BLaER1 (cell line): ENCODE measurements around the gene ETF1.

Experiments
- H3K27ac ChIP-seq: shearing (Covaris generic); formaldehyde crosslinking; 2 replicates; pipeline ENCODE4 v1.8.1; 2022
- H3K27me3 ChIP-seq: shearing (Covaris generic); formaldehyde crosslinking; 2 replicates; pipeline ENCODE4 v1.8.1; 2022
- H3K36me3 ChIP-seq: shearing (Covaris generic); formaldehyde crosslinking; 2 replicates; pipeline ENCODE4 v1.8.1; 2022
- H3K4me1 ChIP-seq: shearing (Covaris generic); formaldehyde crosslinking; 2 replicates; pipeline ENCODE4 v1.8.1; 2022
- H3K4me2 ChIP-seq: shearing (Covaris generic); formaldehyde crosslinking; 2 replicates; pipeline ENCODE4 v1.8.1; 2022
- H3K4me3 ChIP-seq: shearing (Covaris generic); formaldehyde crosslinking; 2 replicates; pipeline ENCODE4 v1.8.1; 2022
- H3K9ac ChIP-seq: shearing (Covaris generic); formaldehyde crosslinking; 2 replicates; pipeline ENCODE4 v1.8.1; 2022
- H3K9me3 ChIP-seq: shearing (Covaris generic); formaldehyde crosslinking; 2 replicates; pipeline ENCODE4 v1.8.1; 2022
- H4K20me1 ChIP-seq: shearing (Covaris generic); formaldehyde crosslinking; 2 replicates; pipeline ENCODE4 v1.8.1; 2022
- Cebpa-rat ChIP-seq: shearing (Covaris generic); IDR thresholded peaks from 2 replicates; pipeline ENCODE4 v1.8.1; 2022

The ETF1 gene

DNA sequence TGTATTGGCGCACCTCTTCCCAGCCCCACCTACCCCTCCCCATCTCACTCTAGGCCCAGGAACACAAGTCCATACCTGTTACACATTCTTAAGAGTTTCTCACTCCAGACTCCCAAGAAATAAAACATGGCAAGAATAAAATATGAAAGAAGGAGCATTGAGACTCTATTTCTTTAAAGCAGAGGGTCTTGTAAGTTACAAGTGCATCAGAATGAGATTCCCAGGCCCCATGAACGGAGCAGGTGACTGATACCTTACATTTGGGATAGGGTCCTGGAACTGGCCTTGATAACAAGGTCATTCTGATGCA is 72.0 kb downstream of the ETF1 start:
- Histone ChIP-seq H3K27ac (no peak overlapping the region), H3K9ac (no peak overlapping the region), H3K27me3 (peaks cover 14% of the 10 kb centered on the region), H3K36me3 (peaks cover 17% of the 10 kb centered on the region; the same call in 1 of the 2 replicates), H3K9me3 (no peaks in the 10 kb centered on the region), H3K4me3 (no peak overlapping the region), H3K4me2 (no peak overlapping the region), H3K4me1 (peaks cover 13% of the 10 kb centered on the region), H4K20me1 (peaks cover 30% of the 10 kb centered on the region)
- TF ChIP-seq Cebpa-rat, result no peak

DNA sequence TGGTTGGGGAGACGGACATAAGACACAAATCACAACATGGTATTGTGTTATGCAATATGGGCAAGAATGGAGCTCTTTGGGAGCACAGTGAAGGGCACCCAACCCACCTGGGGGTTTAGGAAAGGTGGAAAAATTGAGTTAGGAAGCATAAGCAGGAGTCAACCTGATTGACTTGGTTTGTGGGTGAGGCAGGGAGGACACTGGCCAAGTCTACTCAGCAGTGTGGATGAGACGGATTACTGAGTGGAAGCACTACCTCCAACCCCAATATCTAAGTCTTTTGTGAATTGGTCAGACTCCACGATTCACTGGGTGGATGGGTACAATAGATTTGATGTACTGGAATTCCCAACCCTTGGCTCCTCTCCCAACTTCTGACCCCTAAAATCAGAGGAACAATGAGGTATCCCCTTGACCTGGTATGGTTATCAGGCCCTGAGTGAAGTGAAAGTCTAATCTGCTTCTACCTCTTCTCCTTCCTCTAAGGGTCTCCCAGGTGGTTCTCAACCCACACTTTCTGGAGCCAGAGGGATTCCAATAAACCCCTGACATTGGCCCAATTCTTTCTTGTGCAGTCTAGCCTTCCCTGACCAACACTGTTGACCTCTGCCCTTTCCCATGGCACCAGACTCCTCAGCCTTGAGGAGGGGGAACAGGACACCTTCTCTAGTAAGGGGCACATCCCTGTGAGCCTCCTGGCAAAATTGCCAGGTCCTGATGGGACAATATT is 72.5 kb downstream of the ETF1 start:
- Histone ChIP-seq H3K4me2 (no peak overlapping the region), H3K9ac (no peak overlapping the region), H3K4me3 (no peak overlapping the region), H3K9me3 (no peaks in the 10 kb centered on the region), H3K36me3 (peaks cover 17% of the 10 kb centered on the region; the same call in 1 of the 2 replicates), H3K27ac (no peak overlapping the region), H3K4me1 (peaks cover 16% of the 10 kb centered on the region), H3K27me3 (peaks cover 20% of the 10 kb centered on the region), H4K20me1 (peaks cover 36% of the 10 kb centered on the region)
- no peak for TF ChIP-seq Cebpa-rat

DNA sequence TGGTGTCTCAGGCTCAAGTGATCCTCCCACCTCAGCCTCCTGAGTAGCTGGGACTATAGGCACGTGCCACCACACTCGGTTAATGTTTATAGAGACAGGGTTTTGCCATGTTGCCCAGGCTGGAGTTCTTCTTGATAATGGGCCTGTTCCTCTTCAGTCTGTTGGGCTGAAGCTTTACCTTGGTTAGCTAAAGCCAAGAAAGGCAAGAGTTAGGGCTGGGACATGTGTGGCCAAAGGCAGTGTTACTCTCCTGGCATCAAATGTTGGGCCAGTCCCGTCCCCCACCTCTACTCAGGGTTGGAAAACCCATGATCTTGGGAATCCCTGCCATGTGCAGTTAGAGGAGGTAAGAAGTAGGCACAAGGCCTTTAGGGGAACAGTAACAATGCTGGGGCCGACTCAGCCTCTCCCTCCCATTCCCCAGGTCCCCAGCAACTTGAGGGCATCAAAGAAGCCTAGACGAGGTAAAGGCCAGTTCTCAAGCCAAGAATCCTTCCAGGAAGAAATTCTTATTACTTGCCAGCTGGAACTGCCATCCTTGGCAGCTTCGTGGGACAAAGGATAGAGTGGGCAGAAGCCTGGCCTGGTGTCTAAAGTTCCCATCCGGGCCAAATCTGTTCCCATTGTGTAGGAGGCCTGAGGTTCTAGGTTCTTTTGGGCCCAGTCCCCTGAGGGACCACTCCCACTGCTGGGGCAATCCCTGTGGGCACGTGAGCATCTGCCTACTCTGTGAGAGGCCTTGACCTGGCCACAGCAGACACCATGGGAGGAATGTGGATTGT is 73.3 kb downstream of the ETF1 start:
- Histone ChIP-seq H3K9ac (no peak overlapping the region), H3K27ac (no peak overlapping the region), H3K4me3 (no peak overlapping the region), H3K4me2 (no peak overlapping the region), H3K9me3 (no peaks in the 10 kb centered on the region), H3K27me3 (peaks cover 21% of the 10 kb centered on the region), H3K4me1 (peaks cover 16% of the 10 kb centered on the region), H3K36me3 (peaks cover 17% of the 10 kb centered on the region; the same call in 1 of the 2 replicates), H4K20me1 (peaks cover 37% of the 10 kb centered on the region)
- TF ChIP-seq Cebpa-rat, result no peak

DNA sequence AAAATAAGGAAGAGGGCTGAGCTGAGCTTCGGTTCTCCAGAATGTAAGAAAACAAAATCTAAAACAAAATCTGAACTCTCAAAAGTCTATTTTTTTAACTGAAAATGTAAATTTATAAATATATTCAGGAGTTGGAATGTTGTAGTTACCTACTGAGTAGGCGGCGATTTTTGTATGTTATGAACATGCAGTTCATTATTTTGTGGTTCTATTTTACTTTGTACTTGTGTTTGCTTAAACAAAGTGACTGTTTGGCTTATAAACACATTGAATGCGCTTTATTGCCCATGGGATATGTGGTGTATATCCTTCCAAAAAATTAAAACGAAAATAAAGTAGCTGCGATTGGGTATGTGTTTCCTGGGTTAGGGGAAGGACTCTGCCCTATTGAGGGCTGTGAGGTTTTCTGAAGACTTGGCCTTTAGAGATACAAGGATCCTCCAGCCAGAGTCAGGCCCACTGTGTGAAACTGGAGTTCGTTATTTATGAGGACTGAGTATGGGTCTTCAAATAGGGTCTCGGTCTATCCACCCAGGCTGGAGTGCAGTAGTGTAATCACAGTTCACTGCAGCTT is 74.0 kb downstream of the ETF1 start:
- Histone ChIP-seq H3K27ac (no peak overlapping the region), H3K4me1 (peaks cover 16% of the 10 kb centered on the region), H3K4me3 (no peak overlapping the region), H3K4me2 (no peak overlapping the region), H3K9ac (no peak overlapping the region), H4K20me1 (peaks cover 37% of the 10 kb centered on the region), H3K36me3 (peaks cover 17% of the 10 kb centered on the region; the same call in 1 of the 2 replicates), H3K27me3 (peaks cover 21% of the 10 kb centered on the region), H3K9me3 (no peaks in the 10 kb centered on the region)
- no peak for TF ChIP-seq Cebpa-rat

DNA sequence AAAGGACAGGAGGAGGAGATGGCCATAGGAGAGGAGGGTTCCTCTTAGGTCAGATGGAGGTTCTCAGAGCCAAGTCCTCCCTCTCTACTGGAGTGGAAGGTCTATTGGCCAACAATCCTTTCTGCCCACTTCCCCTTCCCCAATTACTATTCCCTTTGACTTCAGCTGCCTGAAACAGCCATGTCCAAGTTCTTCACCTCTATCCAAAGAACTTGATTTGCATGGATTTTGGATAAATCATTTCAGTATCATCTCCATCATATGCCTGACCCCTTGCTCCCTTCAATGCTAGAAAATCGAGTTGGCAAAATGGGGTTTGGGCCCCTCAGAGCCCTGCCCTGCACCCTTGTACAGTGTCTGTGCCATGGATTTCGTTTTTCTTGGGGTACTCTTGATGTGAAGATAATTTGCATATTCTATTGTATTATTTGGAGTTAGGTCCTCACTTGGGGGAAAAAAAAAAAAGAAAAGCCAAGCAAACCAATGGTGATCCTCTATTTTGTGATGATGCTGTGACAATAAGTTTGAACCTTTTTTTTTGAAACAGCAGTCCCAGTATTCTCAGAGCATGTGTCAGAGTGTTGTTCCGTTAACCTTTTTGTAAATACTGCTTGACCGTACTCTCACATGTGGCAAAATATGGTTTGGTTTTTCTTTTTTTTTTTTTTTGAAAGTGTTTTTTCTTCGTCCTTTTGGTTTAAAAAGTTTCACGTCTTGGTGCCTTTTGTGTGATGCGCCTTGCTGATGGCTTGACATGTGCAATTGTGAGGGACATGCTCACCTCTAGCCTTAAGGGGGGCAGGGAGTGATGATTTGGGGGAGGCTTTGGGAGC is 74.7 kb downstream of the ETF1 start:
- Histone ChIP-seq H3K4me3 (no peak overlapping the region), H3K36me3 (peaks cover 17% of the 10 kb centered on the region; the same call in 1 of the 2 replicates), H3K27ac (no peak overlapping the region), H3K27me3 (peaks cover 21% of the 10 kb centered on the region), H3K9me3 (no peaks in the 10 kb centered on the region), H3K9ac (no peak overlapping the region), H3K4me2 (peak overlapping the region; percentile 17; the same call in 1 of the 2 replicates), H3K4me1 (peaks cover 22% of the 10 kb centered on the region), H4K20me1 (peaks cover 37% of the 10 kb centered on the region)
- no peak for TF ChIP-seq Cebpa-rat

DNA sequence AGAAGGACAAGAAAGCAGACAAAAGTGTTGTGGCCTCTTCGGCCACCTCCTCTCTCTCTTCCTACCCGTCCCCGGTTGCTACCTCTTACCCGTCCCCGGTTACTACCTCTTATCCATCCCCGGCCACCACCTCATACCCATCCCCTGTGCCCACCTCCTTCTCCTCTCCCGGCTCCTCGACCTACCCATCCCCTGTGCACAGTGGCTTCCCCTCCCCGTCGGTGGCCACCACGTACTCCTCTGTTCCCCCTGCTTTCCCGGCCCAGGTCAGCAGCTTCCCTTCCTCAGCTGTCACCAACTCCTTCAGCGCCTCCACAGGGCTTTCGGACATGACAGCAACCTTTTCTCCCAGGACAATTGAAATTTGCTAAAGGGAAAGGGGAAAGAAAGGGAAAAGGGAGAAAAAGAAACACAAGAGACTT is 75.3 kb downstream of the ETF1 start:
- TF ChIP-seq Cebpa-rat, result no peak
- H3K4me3 ChIP-seq, result no peak overlapping the region
- H3K4me1 ChIP-seq, result peaks cover 28% of the 10 kb centered on the region
- H3K27ac ChIP-seq, result no peak overlapping the region
- no peaks in the 10 kb centered on the region for H3K9me3 ChIP-seq
- H3K9ac ChIP-seq, result no peak overlapping the region
- H4K20me1 ChIP-seq, result peaks cover 37% of the 10 kb centered on the region
- H3K4me2 ChIP-seq, result peak overlapping the region; percentile 98; the same call in 1 of the 2 replicates
- peaks cover 17% of the 10 kb centered on the region; the same call in 1 of the 2 replicates for H3K36me3 ChIP-seq
- H3K27me3 ChIP-seq, result peaks cover 21% of the 10 kb centered on the region

DNA sequence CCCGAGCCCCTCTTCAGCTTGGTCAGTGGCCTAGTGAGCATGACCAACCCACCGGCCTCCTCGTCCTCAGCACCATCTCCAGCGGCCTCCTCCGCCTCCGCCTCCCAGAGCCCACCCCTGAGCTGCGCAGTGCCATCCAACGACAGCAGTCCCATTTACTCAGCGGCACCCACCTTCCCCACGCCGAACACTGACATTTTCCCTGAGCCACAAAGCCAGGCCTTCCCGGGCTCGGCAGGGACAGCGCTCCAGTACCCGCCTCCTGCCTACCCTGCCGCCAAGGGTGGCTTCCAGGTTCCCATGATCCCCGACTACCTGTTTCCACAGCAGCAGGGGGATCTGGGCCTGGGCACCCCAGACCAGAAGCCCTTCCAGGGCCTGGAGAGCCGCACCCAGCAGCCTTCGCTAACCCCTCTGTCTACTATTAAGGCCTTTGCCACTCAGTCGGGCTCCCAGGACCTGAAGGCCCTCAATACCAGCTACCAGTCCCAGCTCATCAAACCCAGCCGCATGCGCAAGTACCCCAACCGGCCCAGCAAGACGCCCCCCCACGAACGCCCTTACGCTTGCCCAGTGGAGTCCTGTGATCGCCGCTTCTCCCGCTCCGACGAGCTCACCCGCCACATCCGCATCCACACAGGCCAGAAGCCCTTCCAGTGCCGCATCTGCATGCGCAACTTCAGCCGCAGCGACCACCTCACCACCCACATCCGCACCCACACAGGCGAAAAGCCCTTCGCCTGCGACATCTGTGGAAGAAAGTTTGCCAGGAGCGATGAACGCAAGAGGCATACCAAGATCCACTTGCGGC is 75.9 kb downstream of the ETF1 start:
- peak overlapping the region; percentile 80; the same call in 1 of the 2 replicates for H3K4me3 ChIP-seq
- H3K9ac ChIP-seq, result peak overlapping the region; percentile 92; the same call in 1 of the 2 replicates

DNA sequence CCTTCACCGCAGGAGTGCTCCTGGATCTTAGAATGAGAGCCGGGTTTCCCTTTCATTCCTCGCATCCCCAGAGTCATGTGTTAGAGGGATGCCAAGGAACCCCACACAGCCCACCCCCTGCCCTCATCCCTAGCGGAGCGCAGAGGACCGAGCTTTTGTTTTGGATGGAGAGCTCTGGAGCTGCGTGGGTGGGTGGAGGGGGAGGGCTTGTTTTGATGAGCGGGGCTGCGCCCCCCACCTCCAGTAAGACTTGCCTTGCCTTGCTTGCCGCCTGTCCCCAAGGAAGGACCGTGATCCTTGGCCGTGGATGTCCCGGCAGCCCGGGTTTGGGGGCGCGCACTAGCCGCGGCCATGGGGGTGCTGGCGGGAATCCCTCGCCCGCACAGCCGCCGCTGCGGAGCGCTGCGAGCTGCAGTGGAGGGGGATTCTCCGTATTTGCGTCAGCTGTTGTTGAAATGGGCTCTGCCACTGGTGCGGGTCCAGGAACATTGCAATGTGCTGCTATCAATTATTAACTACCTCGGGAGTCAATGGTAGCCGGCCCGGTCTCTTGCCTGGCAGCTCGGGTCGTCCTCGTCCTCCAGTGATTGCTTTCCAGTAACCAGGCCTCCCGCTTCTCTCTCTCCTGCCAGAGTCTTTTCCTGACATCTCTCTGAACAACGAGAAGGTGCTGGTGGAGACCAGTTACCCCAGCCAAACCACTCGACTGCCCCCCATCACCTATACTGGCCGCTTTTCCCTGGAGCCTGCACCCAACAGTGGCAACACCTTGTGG is 76.7 kb downstream of the ETF1 start:
- peaks cover 21% of the 10 kb centered on the region for H3K27me3 ChIP-seq
- H3K27ac ChIP-seq, result no peak overlapping the region; the same call in 1 of the 2 replicates
- H3K9ac ChIP-seq, result peak overlapping the region; percentile 92
- peak overlapping the region; percentile 98 for H3K4me2 ChIP-seq
- no peak for TF ChIP-seq Cebpa-rat
- H3K36me3 ChIP-seq, result peaks cover 17% of the 10 kb centered on the region; the same call in 1 of the 2 replicates
- H3K4me3 ChIP-seq, result peak overlapping the region; percentile 80
- no peaks in the 10 kb centered on the region for H3K9me3 ChIP-seq
- peaks cover 37% of the 10 kb centered on the region for H4K20me1 ChIP-seq
- H3K4me1 ChIP-seq, result peaks cover 36% of the 10 kb centered on the region

More for the DNA sequence above, 75.9 kb downstream of the ETF1 start:
- no peak overlapping the region for H3K27ac ChIP-seq
- no peaks in the 10 kb centered on the region for H3K9me3 ChIP-seq
- peaks cover 17% of the 10 kb centered on the region; the same call in 1 of the 2 replicates for H3K36me3 ChIP-seq
- TF ChIP-seq Cebpa-rat, result no peak
- H3K27me3 ChIP-seq, result peaks cover 21% of the 10 kb centered on the region
- peak overlapping the region; percentile 98; the same call in 1 of the 2 replicates for H3K4me2 ChIP-seq
- peaks cover 30% of the 10 kb centered on the region for H3K4me1 ChIP-seq
- peaks cover 37% of the 10 kb centered on the region for H4K20me1 ChIP-seq
